GM12873 (cell line): ENCODE results near the gene APOBEC3C.

Source experiments
- CTCF ChIP-seq: IDR thresholded peaks from 2 replicates; pipeline ENCODE4 v1.5.1; 2012; ENCODE audit warnings: low read depth, mild to moderate bottlenecking, moderate library complexity, low read length, control low read depth; ENCODE audit not compliant: insufficient read depth; ENCODE audit errors: missing control alignments

The APOBEC3C gene

DNA sequence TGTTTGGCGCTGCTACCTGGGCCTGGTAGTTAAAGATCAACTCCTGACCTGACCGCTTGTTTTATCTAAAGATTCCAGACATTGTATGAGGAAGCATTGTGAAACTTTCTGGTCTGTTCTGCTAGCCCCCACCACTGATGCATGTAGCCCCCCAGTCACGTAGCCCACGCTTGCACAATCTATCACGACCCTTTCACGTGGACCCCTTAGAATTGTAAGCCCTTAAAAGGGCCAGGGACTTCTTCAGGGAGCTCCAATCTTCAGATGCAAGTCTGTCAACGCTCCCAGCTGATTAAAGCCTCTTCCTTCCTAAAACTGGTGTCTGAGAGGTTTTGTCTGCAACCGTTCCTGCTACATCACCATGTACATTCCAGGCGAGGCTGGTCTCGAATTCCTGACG lies 41.6 kb downstream of the APOBEC3C start:
- TF ChIP-seq CTCF, result no peak

DNA sequence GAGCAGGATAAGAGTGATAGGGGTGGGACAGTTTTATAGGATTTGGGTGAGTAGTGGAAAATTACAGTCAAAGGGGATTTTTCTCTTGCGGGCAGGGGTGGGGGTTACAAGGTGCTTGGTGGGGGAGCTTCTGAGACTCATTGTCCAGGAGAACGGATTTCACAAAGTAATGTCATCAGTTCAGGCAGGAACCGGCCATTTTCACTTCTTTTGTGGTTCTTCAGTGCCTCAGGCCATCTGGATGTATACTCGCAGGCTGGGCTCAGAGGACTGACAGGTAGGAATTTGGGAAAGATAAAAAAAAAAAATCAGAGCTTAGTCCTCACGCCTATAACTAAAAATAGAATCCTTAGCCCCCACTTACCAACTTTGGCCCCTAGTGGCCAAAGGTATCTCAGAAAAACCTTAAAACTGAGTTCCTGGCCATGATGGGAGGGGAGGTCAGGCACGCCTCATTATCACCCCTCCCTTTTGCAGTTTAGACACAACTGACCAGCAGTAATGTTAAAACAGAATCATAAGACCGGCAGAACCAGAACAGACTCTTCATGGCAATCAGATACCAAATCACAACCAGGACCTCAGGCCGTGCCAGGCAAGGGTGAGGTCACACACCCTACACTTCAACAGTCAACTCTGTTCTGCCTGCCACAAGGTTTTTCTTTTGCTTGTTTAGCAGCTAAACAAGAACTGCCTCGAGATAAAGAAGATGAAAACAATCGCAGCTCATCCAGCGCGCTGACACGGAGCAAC lies 54.2 kb downstream of the APOBEC3C start:
- TF ChIP-seq CTCF, result peak; percentile 55
